GM18517 (cell line): Measurements from ENCODE around the gene ZCCHC3.
"Not testable (repeated sequence)": the region's sequence is repeated elsewhere in the genome, so short reads cannot be mapped to it uniquely, and the experiment has no call there.

ENCODE experiments used
- ATAC-seq: cut with Tn5 transposase; IDR thresholded peaks from one replicate; pipeline ENCODE4 v1.9.1; 2021; ENCODE audit warnings: mild to moderate bottlenecking, moderate library complexity; ENCODE audit not compliant: unreplicated experiment

The ZCCHC3 gene

GRCh38 chr20:336040-336439, 38.7 kb downstream of the ZCCHC3 start:
- ATAC-seq: not testable (repeated sequence)

- ATAC-seq: no peak
Measured at GRCh38 chr20:341682-342081, 44.3 kb downstream of the ZCCHC3 start.

- ATAC-seq: no peak
Measured at GRCh38 chr20:343107-343506, 45.7 kb downstream of the ZCCHC3 start.

DNA sequence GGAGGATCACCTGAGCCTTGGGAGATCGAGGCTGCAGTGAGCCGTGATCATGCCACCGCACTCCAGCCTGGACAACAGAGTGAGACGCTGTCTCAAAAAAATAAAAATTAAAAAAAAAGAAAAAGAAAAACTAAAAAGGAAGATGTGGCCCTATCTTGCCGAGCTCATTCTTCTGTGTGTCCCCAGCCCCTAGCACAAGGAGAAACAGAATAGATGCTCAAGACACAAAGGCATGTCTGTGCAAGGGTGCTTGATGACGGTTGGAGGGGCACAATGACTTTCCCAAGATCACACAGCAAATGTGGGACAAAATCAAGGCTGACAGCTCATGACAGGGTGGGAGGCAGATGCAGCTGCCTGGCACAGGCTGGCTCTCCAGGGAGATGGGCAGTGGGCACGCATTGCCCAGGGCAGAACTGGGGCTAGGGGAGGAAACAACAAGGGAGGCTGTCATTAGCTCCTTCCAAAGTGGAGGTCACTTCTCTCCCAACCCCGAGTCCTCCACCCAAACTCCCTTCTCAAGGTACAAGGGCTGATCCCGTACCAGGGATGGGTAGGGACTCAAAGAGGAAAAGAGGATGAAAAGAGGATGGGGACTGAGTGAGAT, 48.8 kb downstream of the ZCCHC3 start:
- ATAC-seq: no peak

- no peak for ATAC-seq
Measured at GRCh38 chr20:346640-347316, 49.4 kb downstream of the ZCCHC3 start, which contains the start of gene NRSN2. Gene NRSN2, plus strand, starts transcription at chr20:347111. Its CDS starts 2,533 bp downstream, at chr20:349644.

GRCh38 chr20:347317-347639, 49.9 kb downstream of the ZCCHC3 start:
- ATAC-seq: no peak

GRCh38 chr20:347640-348484, 50.5 kb downstream of the ZCCHC3 start:
- ATAC-seq: peak; percentile 55

GRCh38 chr20:348972-349841, 51.8 kb downstream of the ZCCHC3 start:
- no peak for ATAC-seq
